Esophagus muscularis mucosa (tissue), 2 donors: Measurements from ENCODE around the gene COL8A2.

ENCODE experiments used
- POLR2A ChIP-seq: fragments of 450-650 bp; IDR thresholded peaks from one replicate; pipeline ENCODE4 v1.6.1; 2017; ENCODE audit warnings: antibody characterized with exemption, moderate library complexity, mild to moderate bottlenecking, low read depth
- POLR2AphosphoS5 ChIP-seq, 2 donors: sonication (generic); formaldehyde crosslinking; IDR thresholded peaks; one replicate each; pipeline ENCODE4 v1.6.1; 2017; ENCODE audit warnings: antibody characterized with exemption in 2 of 2

GRCh38 chr1:36076979-36077573 lies 47.9 kb downstream of the COL8A2 start:
- no peak for TF ChIP-seq POLR2A
- TF ChIP-seq POLR2AphosphoS5 (IDR thresholded peaks at IDR 0.05): no peak
